Calu3 (cell line): ENCODE results near the gene AHI1. TPM values are rescaled to one million over a fixed set of nuclear protein-coding genes. Genes with fewer than 3 reads are reported as not detected.

Experiments used
- BruUV-seq: library from RNA; stranded (reverse); fragments of 400-500 nt; replicated peaks from 2 replicates; lab custom pipeline; 2021; lab: Mats Ljungman, UMichigan
- CTCF ChIA-PET: fragments of 300-600 bp; sonication (Branson Sonifier 250); formaldehyde crosslinking; loops from one replicate; lab custom pipeline; 2022; ENCODE audit warnings: antibody characterized with exemption; lab: Charles Lee
- DNase-seq: peaks from one replicate; pipeline ENCODE4 v3.0.0; 2022
- H3K27ac Mint-ChIP-seq: one replicate; pipeline ENCODE4 v1.8.0; 2022; ENCODE audit warnings: mixed read lengths; ENCODE audit not compliant: unreplicated experiment
- H3K27me3 Mint-ChIP-seq: one replicate; pipeline ENCODE4 v1.8.0; 2022; ENCODE audit warnings: mixed read lengths; ENCODE audit not compliant: unreplicated experiment
- H3K36me3 Mint-ChIP-seq: one replicate; pipeline ENCODE4 v1.8.0; 2022; ENCODE audit warnings: mild to moderate bottlenecking, moderate library complexity, mixed read lengths; ENCODE audit not compliant: insufficient read depth, unreplicated experiment
- H3K4me1 Mint-ChIP-seq: one replicate; pipeline ENCODE4 v1.8.0; 2022; ENCODE audit warnings: mild to moderate bottlenecking, low read depth, mixed read lengths; ENCODE audit not compliant: unreplicated experiment
- H3K4me3 Mint-ChIP-seq: one replicate; pipeline ENCODE4 v1.8.0; 2022; ENCODE audit warnings: mild to moderate bottlenecking, low read depth, moderate library complexity, mixed read lengths; ENCODE audit not compliant: unreplicated experiment
- H3K9me3 Mint-ChIP-seq: one replicate; pipeline ENCODE4 v1.8.0; 2022; ENCODE audit warnings: low read depth, mixed read lengths; ENCODE audit not compliant: unreplicated experiment
- intact Hi-C: fragments of 100-400 bp; cut with micrococcal nuclease; formaldehyde crosslinking; loops from one replicate; pipeline ENCODE4 v1.10.0; 2022; ENCODE audit not compliant: unreplicated experiment
- total RNA-seq: library from RNA; stranded (reverse); gene quantifications from 2 replicates; pipeline ENCODE4 v1.2.3, GENCODE V29; 2022
- TF ChIP-seq, protein P1 (sequence below): fragments of 200-600 bp; IDR thresholded peaks from one replicate; pipeline ENCODE4 v1.8.0; 2022; ENCODE audit warnings: antibody characterized with exemption; ENCODE audit not compliant: unreplicated experiment

The AHI1 gene
- total RNA-seq, 1 experiment from 2014 or later: 18.0 TPM

DNA sequence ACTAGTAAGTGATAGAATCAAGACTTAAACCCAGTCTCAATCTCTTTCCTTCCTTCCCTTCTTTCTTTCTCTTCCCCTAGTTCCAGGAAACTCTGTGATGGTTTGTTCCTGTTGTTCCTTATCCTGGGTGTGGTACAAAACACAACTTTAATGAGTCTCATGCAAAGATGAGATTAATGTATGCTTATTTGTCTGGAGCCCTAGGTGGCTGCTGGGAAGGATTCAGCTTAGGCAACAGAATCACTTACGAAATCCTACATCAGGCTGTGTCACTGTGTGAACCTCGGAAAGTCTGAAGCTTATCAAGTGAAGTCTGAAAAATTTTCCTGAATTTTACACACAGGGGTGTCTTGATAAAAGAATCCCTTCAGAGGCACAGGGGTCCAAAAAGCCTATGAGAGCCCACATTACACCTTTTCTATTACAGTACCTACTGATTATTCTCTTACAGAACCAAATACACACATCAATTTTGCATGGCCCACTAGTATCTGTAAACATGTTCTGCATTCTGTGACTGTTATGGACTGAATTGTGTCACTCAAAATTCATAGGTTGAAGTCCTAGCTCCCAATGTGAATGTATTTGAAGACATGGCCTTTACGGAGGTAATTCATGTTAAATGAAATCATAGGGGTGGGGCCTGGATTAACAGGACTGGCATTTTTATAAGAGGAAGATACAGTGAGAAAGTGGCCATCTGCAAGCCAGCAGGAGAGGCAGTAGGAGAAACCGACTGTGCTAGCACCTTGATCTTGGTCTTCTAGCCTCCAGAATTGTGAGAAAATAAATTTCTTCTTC lies 171.7 kb downstream of the AHI1 start:
- no peak overlapping the region for H3K4me3 Mint-ChIP-seq

DNA sequence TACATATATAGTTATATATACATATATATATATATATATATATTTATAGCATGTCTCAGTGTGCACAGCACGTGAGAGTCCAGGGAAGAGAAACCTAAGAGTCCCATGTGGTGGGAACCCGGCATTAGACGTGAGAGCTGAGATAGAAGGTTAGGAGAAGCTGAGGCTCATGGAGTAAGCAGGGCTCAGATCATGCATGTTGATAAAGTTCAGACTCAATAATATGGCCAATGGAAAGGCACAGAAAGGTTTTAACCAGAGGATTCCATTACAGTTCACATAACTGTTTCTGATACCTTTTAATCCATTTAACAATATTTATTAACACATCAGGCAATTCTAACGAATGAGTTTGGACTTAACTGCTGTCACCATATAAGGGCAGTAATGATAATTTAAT lies 173.0 kb downstream of the AHI1 start:
- intact Hi-C loops: no loop called here
- BruUV-seq: no TSS peak
- CTCF ChIA-PET: no interaction called here
- TF ChIP-seq, protein P1, sequence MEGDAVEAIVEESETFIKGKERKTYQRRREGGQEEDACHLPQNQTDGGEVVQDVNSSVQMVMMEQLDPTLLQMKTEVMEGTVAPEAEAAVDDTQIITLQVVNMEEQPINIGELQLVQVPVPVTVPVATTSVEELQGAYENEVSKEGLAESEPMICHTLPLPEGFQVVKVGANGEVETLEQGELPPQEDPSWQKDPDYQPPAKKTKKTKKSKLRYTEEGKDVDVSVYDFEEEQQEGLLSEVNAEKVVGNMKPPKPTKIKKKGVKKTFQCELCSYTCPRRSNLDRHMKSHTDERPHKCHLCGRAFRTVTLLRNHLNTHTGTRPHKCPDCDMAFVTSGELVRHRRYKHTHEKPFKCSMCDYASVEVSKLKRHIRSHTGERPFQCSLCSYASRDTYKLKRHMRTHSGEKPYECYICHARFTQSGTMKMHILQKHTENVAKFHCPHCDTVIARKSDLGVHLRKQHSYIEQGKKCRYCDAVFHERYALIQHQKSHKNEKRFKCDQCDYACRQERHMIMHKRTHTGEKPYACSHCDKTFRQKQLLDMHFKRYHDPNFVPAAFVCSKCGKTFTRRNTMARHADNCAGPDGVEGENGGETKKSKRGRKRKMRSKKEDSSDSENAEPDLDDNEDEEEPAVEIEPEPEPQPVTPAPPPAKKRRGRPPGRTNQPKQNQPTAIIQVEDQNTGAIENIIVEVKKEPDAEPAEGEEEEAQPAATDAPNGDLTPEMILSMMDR: no peak
- Mint-ChIP-seq H3K4me1 (no peaks in the 10 kb centered on the region), H3K27ac (no peak overlapping the region), H3K27me3 (no peaks in the 10 kb centered on the region), H3K36me3 (no peaks in the 10 kb centered on the region), H3K4me3 (no peak overlapping the region), H3K9me3 (no peaks in the 10 kb centered on the region)
- DNase-seq: no peak

More for the DNA sequence above, 171.7 kb downstream of the AHI1 start:
- no peaks in the 10 kb centered on the region for H3K36me3 Mint-ChIP-seq
- CTCF ChIA-PET: no interaction called here
- DNase-seq: no peak
- H3K27ac Mint-ChIP-seq: no peak overlapping the region
- no peaks in the 10 kb centered on the region for H3K9me3 Mint-ChIP-seq
- TF ChIP-seq, protein P1: no peak
- no peaks in the 10 kb centered on the region for H3K27me3 Mint-ChIP-seq
- no TSS peak for BruUV-seq
- intact Hi-C loops: no loop called here
- no peaks in the 10 kb centered on the region for H3K4me1 Mint-ChIP-seq

DNA sequence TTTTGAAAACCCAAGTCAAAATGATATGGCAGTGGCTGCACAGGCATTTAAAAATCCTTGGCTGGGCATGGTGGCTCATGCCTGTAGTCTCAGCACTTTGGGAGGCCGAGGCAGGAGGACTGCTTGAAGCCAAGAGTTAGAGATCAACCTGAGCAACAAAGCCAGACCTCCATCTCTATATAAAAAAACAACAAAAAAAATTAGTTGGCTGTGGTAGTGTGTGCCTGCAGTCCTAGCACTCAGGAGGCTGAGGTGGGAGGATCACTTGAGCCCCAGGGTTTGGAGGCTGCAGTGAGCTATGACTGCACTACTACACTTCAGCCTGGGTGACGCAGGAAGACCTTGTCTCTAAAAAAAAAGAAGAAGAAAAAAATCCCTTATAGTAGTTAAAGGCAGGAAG lies 173.6 kb downstream of the AHI1 start:
- TF ChIP-seq, protein P1: no peak
- Mint-ChIP-seq H3K27ac (no peak overlapping the region), H3K4me3 (no peak overlapping the region), H3K36me3 (no peaks in the 10 kb centered on the region), H3K27me3 (no peaks in the 10 kb centered on the region), H3K9me3 (no peaks in the 10 kb centered on the region), H3K4me1 (no peaks in the 10 kb centered on the region)
- CTCF ChIA-PET: no interaction called here
- no TSS peak for BruUV-seq
- DNase-seq: no peak
- intact Hi-C loops: no loop called here

DNA sequence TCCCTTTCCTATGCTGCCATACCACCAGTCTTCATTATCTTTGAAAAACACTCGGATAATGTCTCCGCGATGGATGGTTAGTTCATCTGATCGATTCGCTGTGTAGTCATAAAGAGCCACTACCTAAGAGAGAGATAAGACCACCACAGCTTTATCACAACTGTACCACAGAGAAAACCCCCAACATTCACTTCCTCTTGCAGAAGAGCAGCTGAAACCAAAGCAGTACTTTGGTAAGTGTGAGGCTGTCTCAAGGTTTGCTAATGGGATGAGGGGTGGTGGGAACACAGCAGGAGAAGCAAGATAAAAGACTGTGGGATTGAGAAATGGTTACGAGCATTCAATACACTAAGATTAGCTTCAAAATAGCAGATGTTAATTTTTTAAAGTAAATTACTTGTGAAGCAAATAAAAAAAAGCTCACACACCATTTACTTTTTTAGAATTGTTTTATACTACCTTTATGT lies 174.3 kb downstream of the AHI1 start:
- no peak for DNase-seq
- H3K27ac Mint-ChIP-seq: no peak overlapping the region
- intact Hi-C loops: no loop called here
- no peak overlapping the region for H3K4me3 Mint-ChIP-seq
- TF ChIP-seq, protein P1: no peak
- no peaks in the 10 kb centered on the region for H3K36me3 Mint-ChIP-seq
- H3K27me3 Mint-ChIP-seq: no peaks in the 10 kb centered on the region
- no peaks in the 10 kb centered on the region for H3K4me1 Mint-ChIP-seq
- CTCF ChIA-PET: no interaction called here
- no peaks in the 10 kb centered on the region for H3K9me3 Mint-ChIP-seq
- no TSS peak for BruUV-seq
